CD4-positive, alpha-beta T cell treated with Interleukin-17A for 4 hours (primary cell): ENCODE measurements around the gene ACSM2B.
"Not testable (repeated sequence)": the region's sequence is repeated elsewhere in the genome, so short reads cannot be mapped to it uniquely, and the experiment has no call there.

Experiments
- DNase-seq: peaks from one replicate; pipeline ENCODE4 v3.0.0-alpha.2; 2020; ENCODE audit warnings: mixed read lengths

ACSM2B gene

DNA sequence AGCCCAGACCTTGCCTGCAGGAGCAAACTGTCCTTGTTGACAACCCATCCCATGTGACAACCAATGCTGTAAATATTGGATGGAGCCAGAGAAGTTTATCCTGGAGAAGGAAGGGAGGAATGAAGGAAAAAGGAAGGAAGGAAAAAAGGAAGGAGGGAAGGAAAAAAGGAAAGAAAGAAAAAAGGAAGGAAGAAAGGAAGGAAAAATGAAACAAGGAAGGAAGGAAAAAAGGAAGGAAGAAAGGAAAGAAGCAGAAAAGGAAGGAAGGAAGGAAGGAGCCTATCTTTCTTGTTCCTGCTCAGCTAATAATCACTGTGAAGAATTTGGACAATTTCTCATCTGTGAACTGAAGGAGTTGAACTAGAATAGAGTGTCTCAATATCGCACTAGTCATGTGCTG lies 56.1 kb downstream of the ACSM2B start:
- DNase-seq = no peak

- no peak for DNase-seq
These were observed 56.9 kb downstream of the ACSM2B start for GRCh38 chr16:20519231-20519630.

- no peak for DNase-seq
These were observed 59.0 kb downstream of the ACSM2B start for GRCh38 chr16:20517149-20517548.

- no peak for DNase-seq
These were observed 60.5 kb downstream of the ACSM2B start for GRCh38 chr16:20515688-20516090.

- no peak for DNase-seq
These were observed 65.8 kb downstream of the ACSM2B start for GRCh38 chr16:20510323-20510722.

DNA sequence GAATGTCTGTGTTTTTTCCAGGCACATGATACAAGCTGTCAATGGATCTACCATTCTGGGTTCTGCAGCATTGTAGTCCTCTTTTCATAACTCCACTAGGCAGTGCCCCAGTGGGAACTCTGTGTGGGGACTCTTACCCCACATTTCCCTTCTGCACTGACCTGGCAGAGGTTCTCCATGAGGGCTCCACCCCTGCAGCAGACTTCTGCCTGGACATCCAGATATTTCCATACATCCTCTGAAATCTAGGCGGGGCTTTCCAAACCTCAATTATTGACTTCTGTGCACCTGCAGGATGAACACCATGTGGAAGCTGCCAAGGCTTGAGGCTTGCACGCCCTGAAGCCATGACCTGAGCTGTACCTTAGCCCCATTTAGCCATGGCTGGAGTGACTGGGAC lies 68.9 kb downstream of the ACSM2B start:
- no peak for DNase-seq

DNA sequence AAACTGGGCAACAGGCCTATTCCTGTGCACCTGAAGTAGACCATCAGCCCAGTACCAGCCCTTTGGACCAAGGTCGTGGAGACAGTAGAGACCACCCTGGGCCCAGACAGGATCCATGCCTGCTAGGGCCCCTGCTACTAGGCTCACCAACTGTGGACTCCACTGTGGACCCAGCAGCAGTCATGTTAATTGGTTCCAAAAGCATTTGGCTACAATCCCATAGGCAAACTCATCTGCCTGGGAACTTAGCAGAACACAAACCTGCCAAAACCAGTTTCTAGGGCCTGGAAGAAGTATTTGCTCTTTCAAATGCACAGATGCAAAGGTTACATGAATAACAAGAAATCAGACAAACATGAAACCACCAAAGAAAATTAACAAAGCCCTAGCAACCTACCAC lies 71.7 kb downstream of the ACSM2B start:
- DNase-seq = no peak

GRCh38 chr16:20491448-20491847 lies 84.7 kb downstream of the ACSM2B start:
- not testable (repeated sequence) for DNase-seq

- DNase-seq = not testable (repeated sequence)
These were observed 85.2 kb downstream of the ACSM2B start for GRCh38 chr16:20490994-20491393.
